ENCODE measurements around the gene YTHDF1.

YTHDF1 gene

GRCh38 chr20:63185215-63185796, 30.6 kb downstream of the YTHDF1 start:
- DNase-seq (ENCODE audit: low read depth, low spot score) = no peak

DNA sequence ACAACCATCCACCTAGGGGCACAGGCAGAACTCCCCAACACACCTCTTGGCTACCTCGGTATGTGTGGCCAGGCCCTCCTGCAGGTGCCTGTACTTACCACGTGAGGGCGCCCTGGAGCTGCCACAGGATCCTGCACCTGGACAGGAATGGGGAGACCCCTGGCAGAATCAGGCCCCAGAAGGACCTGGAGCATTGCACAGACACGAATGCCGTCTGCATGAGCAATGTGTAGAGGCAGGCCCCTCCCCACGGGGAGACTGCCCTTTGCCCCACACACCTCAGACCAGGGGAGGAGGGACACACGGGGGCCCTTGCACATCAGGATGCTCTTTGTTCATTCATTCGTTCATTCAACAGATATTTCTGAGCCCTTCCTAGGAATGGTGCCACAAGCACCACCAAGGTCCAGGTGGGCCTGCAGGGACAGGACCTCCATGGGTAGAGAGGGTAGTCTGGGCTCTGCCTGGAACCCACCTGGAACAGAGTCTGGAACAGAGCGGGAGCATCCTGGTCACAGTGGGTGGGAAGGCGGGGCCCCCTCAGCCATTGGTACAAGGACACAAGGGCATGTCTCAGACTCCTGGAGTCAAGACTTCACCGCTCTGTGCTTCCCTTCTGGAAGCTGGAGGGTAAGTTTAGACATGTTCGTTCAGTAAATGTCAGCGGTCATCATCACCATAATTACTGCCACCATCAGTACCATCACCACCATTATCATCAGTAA, 32.3 kb downstream of the YTHDF1 start:
- DNase-seq (ENCODE audit: low read depth, low spot score) = no peak

DNA sequence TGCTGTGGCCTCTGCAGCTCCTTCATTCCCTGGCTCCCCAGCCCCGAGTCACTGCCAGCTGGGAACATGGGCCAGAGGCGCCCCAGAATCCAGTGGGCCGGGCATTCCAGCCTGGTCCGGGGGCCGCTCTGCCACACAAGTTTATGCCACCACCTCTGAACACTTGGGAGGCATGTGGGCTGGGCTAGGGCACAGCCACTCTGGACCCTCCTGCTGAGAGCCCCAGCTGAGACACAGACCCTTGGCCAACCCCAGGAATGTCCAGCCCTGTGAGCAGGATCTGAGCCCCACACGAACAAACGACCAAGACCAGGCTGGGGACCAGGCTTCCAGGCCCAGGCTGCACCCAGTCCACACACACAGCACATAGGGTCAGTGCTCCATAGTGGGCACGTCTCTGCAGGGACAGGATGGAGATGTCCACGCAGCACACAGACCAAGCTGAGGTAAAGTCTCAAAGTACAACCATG, 33.0 kb downstream of the YTHDF1 start:
- no peak for DNase-seq (ENCODE audit: low read depth, low spot score)

- no peak for DNase-seq (ENCODE audit: low read depth, low spot score)
These were observed 33.5 kb downstream of the YTHDF1 start for GRCh38 chr20:63182425-63182824.

- DNase-seq (ENCODE audit: low read depth, low spot score) = no peak
These were observed 34.7 kb downstream of the YTHDF1 start for GRCh38 chr20:63181226-63181625.

GRCh38 chr20:63180569-63181185, 35.3 kb downstream of the YTHDF1 start:
- DNase-seq (ENCODE audit: low read depth, low spot score) = no peak

DNA sequence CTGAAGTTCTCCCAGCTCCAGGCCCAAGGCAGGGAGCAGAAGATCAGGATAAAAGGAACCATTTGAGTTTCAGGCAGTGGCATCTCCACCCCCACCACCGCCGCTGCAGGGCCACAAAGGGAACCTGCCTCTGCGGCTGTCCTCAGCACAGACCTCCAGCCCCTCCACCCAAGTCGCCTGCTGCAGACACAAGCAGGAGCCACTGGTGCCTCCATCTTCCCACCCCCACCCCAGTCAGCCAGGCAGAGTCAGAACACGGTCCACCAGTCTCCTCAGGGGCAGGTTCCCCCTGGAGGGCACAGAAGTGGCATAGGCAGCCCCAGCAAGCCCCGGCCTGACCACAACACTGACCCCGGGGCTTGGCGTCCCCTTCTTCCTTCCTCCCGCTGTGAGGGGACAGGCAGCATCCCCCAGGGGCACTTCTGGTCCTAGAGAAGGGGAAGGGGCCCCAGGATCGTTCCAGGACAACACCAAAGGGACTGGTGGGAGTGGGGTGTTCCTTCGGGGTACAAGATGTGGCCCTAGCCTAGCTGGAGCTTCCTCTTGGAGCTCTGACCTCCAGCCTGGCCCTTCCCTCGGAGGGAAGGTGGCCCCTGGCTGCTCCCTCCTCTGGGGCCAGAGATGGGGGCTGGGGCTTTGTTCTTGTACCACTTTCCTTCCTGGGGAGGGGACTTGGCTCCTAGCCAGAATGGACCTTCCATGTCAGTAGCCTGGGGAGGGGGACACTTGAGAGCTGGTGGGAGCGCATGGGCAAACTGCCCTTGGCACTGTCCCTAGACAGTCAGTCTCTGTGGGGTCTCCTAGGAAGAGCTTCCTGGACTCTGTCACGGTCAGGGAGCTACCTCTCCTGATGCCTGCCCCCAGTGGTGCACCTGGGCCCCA, 36.0 kb downstream of the YTHDF1 start:
- DNase-seq (ENCODE audit: low read depth, low spot score) = no peak

DNA sequence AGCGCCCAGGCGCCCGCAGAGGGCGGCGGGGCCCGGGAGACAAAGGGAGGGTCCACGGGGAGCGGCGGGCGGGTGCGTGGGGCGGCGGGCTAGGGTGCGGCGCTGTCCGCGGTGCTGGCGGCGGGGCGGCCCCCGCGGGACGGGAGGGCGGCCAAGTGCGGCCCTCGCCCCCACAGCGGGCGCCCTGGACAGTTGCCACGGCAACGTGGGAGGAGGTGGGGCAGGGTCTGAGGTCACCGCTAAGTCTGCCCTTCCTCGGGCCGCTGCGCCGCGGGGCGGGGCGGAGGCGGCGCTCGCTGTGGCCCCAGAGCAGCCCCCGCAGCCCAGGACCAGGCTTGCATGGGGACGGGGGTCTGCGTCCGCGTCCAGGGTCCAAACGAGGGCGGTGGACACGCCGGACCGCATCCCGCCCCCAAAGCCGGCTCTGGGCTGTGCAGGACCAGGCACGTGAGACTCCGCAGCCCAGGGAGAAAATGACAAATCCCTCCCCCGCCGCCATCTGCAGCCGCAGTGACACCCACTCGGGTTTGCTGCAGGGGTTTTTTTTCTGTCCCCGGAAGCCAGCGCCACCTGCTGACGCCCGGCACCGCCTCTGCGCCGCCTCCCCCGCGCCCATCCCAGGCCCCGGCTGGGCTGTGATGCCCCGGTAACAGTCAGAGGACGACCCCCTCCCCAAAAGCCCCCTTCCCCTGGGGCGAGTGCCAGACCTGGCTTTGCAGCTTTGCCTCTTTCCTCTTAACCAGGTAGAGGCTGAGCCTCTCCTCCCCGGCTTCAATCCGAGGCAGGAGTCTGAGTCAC, 36.8 kb downstream of the YTHDF1 start:
- peak; percentile 44 for DNase-seq (ENCODE audit: low read depth, low spot score)

DNA sequence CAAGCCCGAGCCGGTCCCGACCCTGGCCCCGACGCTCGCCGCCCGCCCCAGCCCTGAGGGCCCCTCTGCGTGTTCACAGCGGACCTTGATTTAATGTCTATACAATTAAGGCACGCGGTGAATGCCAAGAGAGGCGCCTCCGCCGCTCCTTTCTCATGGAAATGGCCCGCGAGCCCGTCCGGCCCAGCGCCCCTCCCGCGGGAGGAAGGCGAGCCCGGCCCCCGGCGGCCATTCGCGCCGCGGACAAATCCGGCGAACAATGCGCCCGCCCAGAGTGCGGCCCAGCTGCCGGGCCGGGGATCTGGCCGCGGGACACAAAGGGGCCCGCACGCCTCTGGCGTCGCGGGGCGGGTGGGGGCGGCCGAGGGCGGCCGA, 37.5 kb downstream of the YTHDF1 start:
- DNase-seq (ENCODE audit: low read depth, low spot score) = no peak

GRCh38 chr20:63177785-63178445, 38.0 kb downstream of the YTHDF1 start:
- no peak for DNase-seq (ENCODE audit: low read depth, low spot score)

GRCh38 chr20:63177134-63177784, 38.7 kb downstream of the YTHDF1 start:
- DNase-seq (ENCODE audit: low read depth, low spot score) = no peak

DNA sequence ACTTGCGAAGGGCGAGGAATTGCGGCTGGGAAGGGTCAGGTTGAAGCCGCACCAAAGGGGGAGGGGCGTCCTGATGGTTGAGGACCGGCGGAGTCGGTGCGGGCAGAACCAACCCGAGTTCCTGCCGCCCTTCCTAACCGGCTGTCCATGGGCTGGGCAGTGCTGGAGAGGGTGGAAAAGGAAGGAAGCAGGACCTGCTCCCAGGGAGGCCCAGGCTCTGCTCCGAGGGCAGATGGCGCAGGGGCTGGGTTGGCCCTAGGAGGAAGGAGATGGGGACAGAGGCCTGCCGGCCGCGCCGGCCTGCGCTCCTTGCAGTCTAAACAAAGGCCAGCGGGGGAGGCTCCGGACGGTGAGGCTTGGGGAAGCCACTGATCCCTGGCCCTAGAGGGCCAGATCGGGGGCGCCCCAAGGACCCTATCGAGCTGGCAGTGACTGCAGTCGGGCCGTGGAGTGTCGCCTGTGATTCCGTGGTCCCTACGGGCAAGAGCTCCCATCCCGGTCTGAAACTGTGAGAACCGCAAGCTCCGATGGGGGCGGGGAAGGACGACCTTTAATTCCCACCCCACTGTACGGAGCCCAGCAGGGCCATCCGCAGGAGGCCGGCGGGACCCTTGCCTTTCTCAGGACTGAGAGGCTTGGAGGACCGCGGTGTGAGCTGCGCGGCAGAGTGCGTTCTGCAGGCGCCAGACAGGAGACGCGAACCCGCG, 39.4 kb downstream of the YTHDF1 start:
- no peak for DNase-seq (ENCODE audit: low read depth, low spot score)

GRCh38 chr20:63176034-63176426, 39.9 kb downstream of the YTHDF1 start:
- no peak for DNase-seq (ENCODE audit: low read depth, low spot score)

DNA sequence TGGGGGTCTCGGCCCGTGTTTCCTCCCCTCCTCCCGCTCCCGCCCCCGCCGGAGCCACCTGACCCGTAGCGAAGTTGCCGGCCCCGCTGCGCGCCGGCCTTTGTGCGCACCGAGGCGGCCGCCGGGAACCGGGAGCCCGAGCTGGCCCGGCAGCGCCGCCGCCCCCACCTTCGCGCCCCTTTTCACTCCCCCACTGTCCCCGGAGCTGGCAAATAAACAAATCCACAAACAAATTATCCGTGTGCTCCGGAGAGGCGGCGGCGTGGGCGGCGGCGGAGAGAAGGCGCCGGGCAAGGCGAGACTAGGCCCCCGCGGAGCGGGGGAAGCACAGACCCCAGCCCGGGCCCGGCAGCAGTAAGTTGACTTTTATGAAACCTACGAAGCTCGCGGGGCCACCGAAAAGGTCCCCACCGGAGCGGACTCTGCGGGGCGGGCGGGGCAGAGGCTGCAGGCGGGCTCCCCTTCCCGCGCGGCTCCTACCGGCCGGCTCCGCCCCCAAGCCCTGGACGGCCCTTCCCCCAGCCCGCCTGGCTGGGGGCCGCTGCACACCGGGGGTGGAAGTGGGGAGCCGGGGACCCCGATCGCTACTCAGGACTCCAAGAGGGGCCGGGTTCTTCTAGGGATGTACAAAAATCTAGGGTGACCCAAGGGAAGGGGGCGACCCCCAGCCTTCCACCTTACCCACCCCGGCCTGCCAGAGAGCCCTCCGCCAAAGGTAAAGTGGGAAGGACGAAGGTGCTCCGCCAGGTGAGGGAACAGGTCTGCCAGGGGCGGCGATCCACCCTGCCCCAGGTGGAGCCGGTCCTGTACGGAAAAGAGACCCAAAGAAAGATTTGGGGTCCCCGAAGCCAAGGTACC, 40.7 kb downstream of the YTHDF1 start:
- DNase-seq (ENCODE audit: low read depth, low spot score) = no peak

DNA sequence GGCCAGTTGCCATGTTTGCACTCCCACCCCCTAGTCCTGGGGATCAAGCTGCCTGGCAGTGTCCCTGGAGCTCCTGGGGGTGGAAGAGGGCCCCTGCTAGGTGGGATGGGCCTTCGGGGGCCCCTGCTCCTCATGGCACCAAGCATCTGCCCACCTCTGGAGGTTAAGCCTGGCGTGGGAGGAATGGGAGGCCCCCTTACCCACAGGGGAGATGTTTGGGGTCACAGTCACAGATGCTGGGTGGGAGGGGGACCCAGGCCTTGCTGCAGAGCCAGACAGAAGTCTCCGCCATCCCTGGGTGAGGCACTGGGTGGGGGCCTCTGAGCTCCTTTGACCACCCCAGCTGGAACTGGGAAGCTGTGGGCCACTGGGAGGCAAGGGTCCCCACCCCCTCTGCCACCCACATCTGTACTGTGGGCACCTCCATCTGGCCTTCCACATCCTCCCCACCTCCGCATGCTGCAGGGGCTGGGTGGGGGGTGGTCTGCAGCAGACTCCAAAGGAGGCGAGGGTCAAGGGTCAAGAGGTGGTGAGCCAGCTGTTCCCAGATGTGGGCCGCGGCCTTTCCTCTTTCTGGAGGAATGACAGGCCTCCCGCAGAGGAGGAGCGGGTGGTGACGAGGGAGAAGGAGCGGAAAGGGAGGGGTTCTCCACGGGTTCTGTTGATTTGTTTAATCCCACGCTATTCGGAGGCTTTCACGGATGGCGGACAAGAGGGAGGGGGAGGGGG, 41.5 kb downstream of the YTHDF1 start:
- no peak for DNase-seq (ENCODE audit: low read depth, low spot score)

DNA sequence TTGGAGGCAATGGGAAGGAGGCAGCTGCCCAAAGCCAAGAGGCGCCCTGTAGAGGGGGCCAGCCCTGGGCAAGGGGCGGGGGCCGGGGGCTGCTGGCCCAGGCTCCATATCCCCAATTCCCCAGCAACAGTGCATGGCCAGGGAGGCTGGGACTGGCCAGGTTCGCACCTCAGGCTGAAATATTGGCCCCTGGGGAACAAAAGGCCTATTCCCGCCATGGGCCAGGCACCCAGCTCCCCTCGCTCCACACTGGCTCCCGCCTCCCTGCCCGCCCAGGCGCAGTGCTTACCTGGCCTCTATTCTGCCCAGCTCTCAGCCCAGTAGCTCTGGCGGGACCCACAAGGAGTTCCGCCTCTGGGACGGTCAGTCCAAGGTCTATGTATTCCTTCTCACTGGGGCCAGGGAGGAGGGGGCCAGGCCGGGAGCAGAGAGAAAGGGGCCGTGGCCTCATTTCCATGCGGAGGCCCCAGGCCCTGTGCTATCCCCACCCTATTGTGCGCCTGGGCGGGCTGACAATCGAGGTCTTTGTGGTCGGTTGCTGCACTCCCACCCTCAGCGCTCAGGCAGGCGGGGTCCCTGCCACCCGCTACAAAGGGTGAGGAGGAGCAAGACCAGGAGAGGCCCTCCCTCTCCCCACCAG, 42.3 kb downstream of the YTHDF1 start:
- no peak for DNase-seq (ENCODE audit: low read depth, low spot score)

DNA sequence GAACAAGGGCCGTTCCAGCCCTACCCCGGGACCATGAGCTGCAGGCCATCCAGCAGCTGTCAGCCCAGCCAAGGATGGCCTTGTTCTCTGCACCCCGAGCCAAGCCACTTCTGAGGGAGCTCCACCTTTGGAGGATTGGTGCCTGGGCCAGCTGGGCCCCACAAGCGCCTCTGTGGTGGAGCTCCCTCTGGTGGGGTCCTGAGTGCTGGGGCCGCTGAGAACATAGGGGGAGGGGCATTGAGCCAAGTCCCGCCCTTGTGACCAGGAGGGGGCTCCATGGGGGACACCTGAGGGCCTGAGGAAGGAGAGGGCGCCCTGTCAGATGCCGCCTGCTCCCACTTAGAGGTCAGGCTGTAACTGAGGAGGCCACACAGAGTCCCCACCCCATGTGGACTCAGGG, 43.2 kb downstream of the YTHDF1 start:
- no peak for DNase-seq (ENCODE audit: low read depth, low spot score)

All from activated naive CD8-positive, alpha-beta T cell treated with anti-CD3 and anti-CD28 coated beads, Interleukin-2, amount 50 U/mL, for 16 hours (primary cell).